T-helper 2 cell treated with Interferon-gamma antibody and Interleukin-4, amounts not matched to agents 100 ng/mL and 5 ng/mL, for 36 hours (primary cell): ENCODE data around the gene SPOCK2. TPM values are rescaled to one million over a fixed set of nuclear protein-coding genes. Genes with fewer than 3 reads are reported as not detected.
"Not testable (repeated sequence)": the region's sequence is repeated elsewhere in the genome, so short reads cannot be mapped to it uniquely, and the experiment has no call there.

ENCODE experiments used
- intact Hi-C: fragments of 100-400 bp; cut with micrococcal nuclease; formaldehyde crosslinking; loops from one replicate; pipeline ENCODE4 v1.15.1; 2023
- total RNA-seq: library from RNA; stranded (reverse); gene quantifications from 2 replicates; pipeline ENCODE4 v1.2.3, GENCODE V29; 2022

Gene SPOCK2
- total RNA-seq, 1 donor from 2014 or later = 217 TPM

DNA sequence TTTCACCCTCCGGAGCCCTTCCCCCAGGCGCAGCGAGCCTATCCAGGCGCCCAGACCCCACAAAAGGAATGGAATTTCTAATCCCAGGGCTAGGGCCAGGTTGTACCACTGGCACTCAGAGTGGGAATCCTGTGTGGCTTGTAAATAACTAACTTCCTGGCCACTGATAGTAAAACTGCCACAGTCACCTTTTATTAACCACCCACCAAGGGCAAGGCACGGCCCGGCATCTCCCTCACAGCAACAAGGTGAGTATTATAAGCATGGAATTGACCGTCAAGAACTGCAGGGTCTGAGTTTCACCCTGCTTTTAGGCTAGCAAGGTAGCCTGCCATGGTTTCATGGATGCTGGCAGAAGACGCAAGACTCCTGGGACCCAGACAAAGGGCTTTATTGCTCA lies 51.1 kb downstream of the SPOCK2 start:
- intact Hi-C loops = no loop called here

DNA sequence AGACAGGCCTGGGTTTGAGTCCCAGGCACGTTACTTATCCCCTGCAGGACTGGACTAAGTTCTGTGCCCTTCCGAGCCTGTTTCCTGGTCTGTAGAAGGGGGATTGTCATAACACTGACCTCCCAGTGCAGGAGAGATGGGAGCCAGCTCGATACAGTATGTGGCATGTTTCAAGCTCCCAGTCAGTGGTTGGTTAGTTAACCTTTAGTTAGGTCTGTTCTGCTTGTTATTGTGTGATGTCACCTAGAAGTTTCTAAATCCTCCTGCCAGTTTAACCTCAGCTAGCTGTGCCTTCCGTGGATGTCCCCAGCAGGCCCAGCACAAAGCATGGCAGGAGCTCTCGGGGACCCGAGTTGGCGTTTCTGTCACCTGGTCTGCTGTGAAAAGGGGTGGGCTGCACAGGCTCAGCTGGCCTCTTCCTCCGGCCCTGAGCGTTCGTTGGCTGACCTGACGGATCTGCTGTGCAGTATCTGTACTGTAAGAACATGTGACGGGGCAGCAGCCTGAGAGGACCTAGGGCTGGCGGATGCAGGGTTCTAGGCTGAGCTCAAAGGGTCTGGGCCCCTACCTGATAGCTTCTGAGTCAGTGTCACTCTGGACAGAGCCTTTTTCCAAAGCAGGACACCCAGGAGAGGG lies 53.0 kb downstream of the SPOCK2 start:
- intact Hi-C loops = no loop called here

DNA sequence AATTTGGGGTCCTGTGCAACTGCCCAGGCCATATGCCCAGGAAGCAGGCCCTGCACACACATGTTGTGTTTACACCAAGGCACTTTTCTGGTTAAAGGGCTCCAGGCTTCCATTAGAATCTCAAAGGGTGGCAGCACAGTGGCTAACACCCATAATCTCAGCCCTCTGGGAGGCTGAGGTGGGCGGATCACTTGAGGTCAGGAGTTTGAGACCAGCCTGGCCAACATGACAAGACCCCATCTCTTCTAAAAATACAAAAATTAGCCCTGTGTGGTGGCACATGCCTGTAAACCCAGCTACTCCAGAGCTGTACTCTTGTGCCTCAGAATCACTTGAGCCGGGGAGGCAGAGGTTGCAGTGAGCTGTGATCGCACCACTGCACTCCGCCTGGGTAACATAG lies 53.6 kb downstream of the SPOCK2 start:
- intact Hi-C loops = no loop called here

DNA sequence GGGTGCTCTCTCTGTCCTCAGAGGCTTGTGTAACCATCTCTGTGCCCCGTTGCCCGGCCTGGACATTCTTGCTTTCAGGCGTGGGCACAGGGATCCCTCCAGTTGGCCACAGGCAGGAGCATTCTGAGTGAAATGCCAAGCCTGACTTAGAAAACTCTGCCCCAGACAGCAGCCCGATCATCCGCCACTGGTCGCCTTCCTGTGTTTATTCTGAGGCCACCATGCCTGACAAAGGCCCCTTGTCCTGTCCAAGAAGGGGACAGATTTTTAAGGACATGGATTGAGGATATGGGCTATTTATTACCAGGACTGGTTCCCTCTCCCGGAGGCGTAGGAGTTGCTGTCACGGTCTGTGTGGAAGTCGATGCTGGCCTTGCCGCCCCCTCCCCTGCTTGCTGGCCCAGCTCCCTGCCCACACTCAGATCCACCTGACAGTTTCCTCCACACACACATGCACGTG lies 54.3 kb downstream of the SPOCK2 start:
- intact Hi-C loops = no loop called here

DNA sequence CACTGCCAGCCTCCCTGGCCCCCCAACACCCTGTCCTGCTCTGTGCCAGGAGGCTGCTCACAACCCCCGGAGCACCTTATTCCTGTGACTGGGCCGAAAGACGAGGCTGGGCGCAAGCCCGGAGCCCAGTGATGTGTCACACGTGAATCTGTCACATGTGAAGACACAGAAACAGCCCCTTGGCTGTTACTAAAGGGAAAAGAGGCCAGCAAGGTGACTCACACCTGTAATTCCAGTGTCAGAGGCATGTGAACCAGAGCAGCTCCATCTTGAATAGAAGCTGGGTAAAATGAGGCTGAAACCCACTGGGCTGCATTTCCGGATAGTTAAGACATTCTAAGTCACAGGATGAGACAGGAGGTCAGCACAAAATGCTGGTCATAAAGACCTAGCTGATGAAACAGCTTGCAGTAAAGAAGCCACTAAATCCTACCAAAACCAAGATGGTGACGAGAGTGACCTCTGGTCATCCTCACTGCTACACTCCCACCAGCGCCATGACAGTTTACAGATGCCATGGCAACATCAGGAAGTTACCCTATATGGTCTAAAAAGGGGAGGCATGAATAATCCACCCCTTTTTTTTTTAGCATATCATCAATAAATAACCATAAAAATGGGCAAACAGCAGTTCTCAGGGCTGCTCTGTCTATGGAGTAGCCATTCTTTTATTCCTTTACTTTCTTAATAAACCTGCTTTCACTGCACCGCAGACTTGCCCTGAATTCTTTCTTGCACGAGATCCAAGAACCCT lies 55.8 kb downstream of the SPOCK2 start:
- intact Hi-C loops = not testable (repeated sequence)

GRCh38 chr10:72031706-72032105 lies 56.6 kb downstream of the SPOCK2 start:
- intact Hi-C loops = no loop called here

DNA sequence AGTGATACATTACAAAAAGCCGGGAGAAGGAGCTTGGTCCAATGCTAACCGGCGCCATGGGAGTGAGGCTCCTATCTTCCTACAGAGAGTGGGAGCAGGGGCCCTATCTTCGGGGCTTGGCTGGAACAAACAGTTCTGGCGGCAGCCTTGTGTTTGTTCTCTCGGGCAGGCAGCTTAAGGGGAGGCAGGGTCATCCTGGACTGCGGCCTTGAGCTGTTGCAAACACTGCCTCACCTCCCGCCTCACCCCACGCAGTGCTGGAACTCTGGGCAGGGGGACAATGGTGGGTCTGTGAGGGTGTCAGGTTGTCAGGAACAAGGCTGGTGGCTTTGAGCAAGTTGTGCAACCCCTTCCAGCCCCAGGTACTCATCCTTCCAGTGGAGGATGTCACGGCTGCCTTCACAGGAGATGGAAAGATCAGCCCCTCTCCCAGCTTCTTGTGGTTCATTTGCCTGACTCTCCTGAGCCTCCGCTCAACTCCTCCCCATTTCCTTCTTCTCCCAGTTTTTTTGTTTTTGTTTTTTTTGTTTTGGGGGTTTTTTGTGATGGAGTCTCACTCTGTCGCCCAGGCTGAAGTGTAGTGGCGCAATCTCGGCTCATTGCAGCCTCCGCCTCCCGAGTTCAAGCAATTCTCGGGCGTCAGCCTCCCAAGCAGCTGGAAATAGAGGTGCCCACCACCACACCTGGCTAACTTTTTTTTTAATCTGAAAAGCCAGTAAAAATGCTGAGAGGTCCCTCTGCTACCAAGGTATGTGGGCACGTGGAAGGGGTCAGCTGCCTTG lies 57.4 kb downstream of the SPOCK2 start:
- intact Hi-C loops = no loop called here

DNA sequence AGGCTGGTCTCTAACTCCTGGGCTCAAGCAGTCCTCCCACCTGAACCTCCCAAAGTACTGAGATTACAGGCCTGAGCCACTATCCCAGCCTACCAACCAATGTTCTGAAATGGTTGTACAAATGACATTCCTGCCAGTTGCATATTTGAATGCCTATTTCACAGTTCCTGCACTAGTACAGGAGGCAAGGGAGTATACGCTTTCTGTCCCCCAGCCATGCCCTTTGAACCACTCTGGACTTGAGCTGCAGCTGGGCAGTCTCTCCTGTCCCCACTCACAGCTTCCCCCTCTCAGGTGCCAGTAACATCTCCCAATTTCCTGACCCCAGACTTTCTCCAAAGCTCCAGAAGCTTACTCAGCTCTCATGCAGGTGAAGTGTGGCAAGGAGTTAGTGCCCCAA lies 58.9 kb downstream of the SPOCK2 start:
- intact Hi-C loops = no loop called here

GRCh38 chr10:72027498-72027897 lies 60.9 kb downstream of the SPOCK2 start:
- intact Hi-C loops = no loop called here

GRCh38 chr10:72026278-72027111 lies 61.9 kb downstream of the SPOCK2 start:
- intact Hi-C loops = no loop called here

DNA sequence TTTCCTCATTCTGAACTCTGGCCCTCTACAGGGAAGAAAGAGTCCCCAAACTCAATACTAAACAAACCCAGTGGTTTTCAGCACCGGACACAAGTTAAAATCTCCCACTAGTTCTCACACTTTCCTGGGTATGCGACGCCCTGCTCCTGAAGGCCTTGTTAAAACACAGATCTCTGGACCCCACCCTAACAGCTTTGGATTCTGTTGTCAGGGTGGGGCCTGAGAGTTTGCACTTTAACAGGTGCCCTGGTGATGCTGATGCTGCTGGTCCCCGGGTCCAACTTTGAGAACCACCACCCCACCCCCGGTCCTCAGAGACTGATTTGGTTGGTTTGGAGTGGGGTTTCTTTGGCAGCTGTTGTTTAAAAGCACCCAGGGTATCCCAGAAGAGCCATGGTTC lies 62.5 kb downstream of the SPOCK2 start:
- intact Hi-C loops = no loop called here

DNA sequence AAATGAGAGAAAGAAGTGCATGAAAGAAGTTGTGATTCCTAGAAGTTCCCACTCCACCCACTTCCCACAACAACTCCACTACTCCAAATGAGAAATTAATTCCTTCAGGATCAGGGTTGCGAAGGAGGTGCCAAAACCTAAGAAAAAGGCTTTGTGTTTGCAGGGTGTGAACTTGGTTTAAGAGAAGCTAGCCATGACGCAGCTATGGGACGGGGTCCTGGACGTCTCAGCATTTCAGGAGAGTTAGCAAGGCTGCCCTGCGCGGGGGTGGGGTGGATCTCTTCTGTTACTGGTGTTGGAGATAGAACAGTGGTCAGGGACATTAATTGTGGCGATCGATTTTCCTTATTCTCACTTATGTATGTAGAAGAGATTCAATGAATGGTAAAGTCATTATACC lies 63.0 kb downstream of the SPOCK2 start:
- intact Hi-C loops = no loop called here

DNA sequence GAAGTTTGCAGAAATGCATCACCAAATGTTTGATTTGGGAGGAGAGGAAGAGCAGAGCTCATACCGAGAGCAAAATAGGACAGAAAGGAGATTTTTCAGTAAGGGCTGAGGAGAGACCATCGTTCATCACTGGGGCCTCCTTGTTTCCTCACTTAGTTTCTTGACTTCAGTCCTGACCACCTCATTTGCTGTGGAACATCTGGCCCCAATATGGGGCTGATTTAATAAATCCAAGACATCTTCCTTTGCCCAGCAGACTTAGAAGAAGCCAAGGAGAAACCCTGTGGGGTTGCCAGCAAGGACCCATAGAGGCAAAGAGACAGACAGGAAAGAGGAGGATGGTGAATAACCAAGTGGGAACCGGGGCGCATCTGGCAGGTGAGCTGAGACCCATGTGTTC lies 63.8 kb downstream of the SPOCK2 start:
- intact Hi-C loops = no loop called here

- intact Hi-C loops = no loop called here
Measured at GRCh38 chr10:72022228-72022627, 66.1 kb downstream of the SPOCK2 start.

DNA sequence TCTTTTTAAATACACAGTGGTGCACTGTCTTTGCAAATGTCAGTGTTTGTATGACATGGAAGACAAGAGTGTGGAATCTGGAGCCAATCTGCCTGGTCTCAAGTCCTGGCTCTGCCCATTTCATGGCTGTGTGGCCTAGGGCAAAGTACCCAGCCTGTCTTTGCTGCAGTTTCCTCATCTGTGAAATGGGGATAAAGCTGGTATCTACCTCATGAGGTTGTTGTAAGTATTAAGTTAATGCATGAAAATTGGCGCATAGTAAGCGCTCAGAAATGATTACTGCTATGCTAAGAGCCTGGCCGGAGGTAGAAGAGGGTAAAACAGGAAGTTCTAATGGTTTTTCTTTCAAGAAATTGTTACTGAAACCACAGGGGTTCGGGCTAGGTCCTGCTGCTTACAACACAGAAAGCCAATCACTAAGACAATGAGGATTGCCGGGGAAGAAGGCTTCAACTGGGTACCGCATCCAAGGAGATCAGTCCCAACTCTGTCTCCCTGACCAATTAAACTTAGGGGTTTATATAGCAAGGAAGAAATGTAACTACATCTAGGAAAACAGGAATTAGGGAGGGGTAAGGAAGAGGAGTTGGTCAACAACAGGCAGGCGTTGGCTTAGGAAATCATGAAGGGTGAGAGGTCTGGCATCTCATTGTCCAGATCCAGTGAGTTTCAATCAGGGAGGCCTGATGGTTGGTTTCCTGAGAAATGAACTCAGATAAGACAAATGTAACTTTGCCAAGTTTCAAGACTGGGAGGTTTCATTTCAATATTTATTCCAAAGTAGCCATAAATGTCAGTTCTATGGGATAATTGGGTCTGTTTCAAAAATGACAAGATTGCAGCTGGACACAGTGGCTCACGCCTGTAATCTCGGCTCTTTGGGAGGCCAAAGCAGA lies 67.2 kb downstream of the SPOCK2 start:
- intact Hi-C loops = no loop called here

DNA sequence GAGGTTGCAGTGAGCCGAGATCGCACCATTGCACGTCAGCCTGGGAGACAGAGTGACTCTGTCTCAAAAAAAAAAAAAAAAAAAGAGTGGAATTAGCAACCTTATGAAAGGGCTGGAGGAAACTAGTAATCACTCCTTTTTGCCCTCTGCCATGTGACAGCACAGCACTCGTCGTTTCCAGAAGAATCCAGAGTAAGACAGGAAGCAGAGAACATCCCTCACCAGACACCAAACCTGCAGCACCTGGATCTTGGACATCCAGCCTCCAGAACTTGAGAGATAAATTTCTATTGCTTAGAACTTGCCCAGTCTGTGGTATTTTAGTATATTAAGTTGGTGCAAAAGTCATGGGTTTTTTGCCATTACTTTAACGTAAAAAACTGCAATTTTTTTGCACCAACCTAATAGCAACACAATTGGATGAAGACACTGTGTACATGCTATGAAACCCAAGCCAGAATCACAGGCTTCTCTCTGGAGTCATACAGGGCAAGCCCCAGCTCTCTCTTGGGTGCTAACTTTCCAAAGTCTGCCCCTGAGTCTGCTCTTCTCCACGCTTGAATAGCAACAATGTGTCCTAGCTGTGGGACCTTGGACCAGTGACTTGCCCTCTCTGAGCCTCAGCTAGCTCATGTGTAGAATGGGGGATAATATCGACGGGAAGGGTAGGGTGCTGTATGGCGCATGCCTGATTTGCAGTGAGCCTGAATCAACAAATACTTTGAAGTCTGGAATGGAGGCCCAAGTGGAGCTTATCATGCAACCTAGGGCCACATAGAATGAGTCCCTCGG lies 69.1 kb downstream of the SPOCK2 start:
- intact Hi-C loops = no loop called here

DNA sequence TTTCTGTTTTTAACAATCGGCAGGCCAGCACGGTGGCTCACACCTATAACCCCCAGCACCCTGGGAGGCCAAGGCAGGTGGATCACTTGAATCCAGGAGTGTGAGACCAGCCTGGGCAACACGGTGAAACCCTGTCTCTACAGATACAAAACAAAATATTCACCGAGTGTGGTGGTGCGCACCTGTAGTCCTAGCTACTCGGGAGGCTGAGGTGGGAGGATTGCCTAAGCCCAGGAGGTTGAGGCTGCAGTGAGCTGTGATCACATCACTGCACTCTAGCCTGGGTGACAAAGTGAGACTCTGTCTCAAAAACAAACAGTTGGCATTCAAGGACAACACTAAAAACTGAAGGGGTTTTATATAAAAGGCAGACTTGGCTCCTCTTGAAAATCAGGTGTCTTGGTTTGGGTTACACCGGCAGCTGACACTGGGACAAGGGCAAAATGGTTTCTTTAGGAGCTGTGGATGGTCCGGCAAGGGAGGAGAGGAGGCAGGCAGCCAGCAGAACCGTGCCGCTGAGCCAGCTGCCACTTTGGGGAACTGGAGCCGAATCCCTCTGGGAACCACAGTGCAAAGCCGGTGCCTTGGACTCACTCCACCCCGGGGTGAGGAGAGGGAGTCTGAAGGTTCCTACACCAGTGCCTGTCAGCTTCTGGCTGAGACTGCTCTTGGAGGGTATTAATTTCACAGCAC lies 71.6 kb downstream of the SPOCK2 start:
- intact Hi-C loops = no loop called here

DNA sequence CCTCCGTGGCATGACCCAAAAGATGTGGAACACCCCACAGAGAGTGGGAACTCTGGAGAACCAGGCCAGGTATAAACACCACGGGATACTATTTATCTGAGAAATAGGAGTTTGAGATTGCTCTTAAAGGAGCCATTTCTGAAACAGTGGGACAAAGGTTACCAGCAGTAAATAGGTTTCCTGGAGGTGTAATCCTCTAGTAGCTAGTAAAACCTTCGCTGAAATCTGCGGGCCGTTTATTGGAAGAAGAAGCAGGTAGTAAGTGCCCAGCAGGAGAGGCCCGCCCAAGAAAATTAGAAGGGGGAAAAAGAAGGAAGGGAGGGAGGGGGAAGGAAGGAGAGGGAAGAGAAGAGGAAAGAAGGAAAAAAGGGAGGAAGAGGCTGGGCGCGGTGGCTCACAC lies 72.5 kb downstream of the SPOCK2 start:
- intact Hi-C loops = no loop called here
